ENCODE results near the gene SAC3D1. TPM values are rescaled to one million over a fixed set of nuclear protein-coding genes. Genes with fewer than 3 reads are reported as not detected.
A peak's percentile ranks its signal among the peaks of the same experiment; 100 is the strongest.
"Not testable (repeated sequence)": the region's sequence is repeated elsewhere in the genome, so short reads cannot be mapped to it uniquely, and the experiment has no call there.

SAC3D1 gene
- polyA plus RNA-seq, 3 donors: 4.4 to 14.1 (median 6.7) TPM

DNA sequence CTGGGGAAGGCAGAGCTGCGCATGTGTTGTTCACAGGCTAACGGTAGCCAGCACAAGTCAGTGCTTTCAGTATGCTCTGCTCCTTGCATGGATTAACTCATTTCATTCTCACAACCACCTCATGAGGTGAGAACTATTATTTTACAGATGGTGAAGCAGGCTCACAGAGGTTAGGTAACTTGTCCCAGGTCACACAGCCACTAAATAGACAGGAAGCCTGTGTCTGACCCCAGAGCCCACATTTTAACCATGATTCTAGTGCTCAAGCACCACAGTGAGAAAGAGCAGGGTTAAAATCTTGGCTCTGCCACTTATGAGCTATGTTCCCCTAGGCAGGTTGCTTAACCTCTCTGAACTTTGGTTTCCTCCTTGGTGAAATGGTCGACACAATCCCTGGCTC lies 20.0 kb upstream of the SAC3D1 start:
- Mint-ChIP-seq H3K9me3 (peaks cover 0 to 6% (median 0%) of the 10 kb centered on the region in 7 donors), H3K27me3 (ENCODE audit: low read depth in 3 of 3) (no peaks in the 10 kb centered on the region)

DNA sequence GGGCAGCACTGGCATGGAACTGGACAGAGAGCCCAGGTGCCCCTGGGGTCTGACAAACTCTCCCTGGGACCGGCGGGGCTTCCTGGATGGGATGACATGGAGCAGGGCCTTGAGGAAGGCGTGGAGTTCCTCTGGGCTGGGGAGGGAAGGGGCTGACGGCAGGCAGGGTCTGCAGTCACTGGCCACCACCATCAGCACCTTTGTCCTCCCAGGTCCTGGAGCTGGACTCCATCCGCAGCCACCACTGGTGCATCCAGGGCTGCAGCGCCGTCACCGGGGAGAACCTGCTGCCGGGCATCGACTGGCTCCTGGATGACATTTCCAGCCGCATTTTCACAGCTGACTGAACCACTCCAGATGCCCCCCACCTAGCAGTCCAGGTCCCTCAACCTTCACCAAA lies 19.5 kb upstream of the SAC3D1 start:
- H3K9me3 Mint-ChIP-seq: peaks cover 0 to 6% (median 0%) of the 10 kb centered on the region in 7 donors
- H3K4me1 ChIP-seq (ENCODE audit: control insufficient read depth in 1 of 2, insufficient read depth in 2 of 2, low read length in 2 of 2): peaks cover 5 to 16% of the 10 kb centered on the region in 2 donors
- H3K36me3 ChIP-seq (replicated peaks in 1 of 2; ENCODE audit: control insufficient read depth in 1 of 2, insufficient read depth in 2 of 2, low read length in 2 of 2): peaks cover 22 to 40% of the 10 kb centered on the region in 2 donors
- H2AFZ ChIP-seq (ENCODE audit: insufficient read depth, low read depth, low read length, poor library complexity, severe bottlenecking): no peak overlapping the region
- H3K4me1 Mint-ChIP-seq: peaks cover 24% of the 10 kb centered on the region
- TF ChIP-seq CTCF (IDR thresholded peaks at IDR 0.05): no peak
- no peak overlapping the region for H3K4me3 Mint-ChIP-seq
- H3K27me3 ChIP-seq (ENCODE audit: control insufficient read depth in 2 of 2, insufficient read depth in 2 of 2, low read length in 2 of 2): no peaks in the 10 kb centered on the region
- intact Hi-C loops (cut with micrococcal nuclease): loop anchor here in 1 of 2 donors (10.0 kb wide), 1 partner anchor 553 kb away; the partner anchor contains the start of genes EHBP1L1, FAM89B and ZNRD2
- H3K9me3 ChIP-seq (replicated peaks in 1 of 2; ENCODE audit: control insufficient read depth in 1 of 2, insufficient read depth in 1 of 2, low read length in 2 of 2): no peaks in the 10 kb centered on the region
- no peak overlapping the region for H3K9ac ChIP-seq (ENCODE audit: insufficient read depth, low read length, poor library complexity, severe bottlenecking)
- DNase-seq: no peak
- H3K4me3 ChIP-seq (replicated peaks in 1 of 3; ENCODE audit: low read depth in 2 of 3, low read length in 3 of 3): no peak overlapping the region
- peaks cover 2% of the 10 kb centered on the region for H4K20me1 ChIP-seq (ENCODE audit: insufficient read depth, low read length)
- H3K36me3 Mint-ChIP-seq: peaks cover 31 to 53% of the 10 kb centered on the region in 2 donors
- WGBS (ENCODE audit: insufficient coverage): 95% methylated on average over 8 of the region's 11 CpGs
- H3K27ac Mint-ChIP-seq: peak overlapping the region in 1 of 7 donors; percentile 71
- H3K27ac ChIP-seq (ENCODE audit: low read depth in 1 of 2, low read length in 2 of 2): no peak overlapping the region
- H3K4me2 ChIP-seq (replicated peaks; ENCODE audit: extremely low read depth, low read length, poor library complexity, severe bottlenecking): no peak overlapping the region
- no peaks in the 10 kb centered on the region for H3K27me3 Mint-ChIP-seq (ENCODE audit: low read depth in 3 of 3)
- peaks cover 13% of the 10 kb centered on the region for H3K79me2 ChIP-seq (ENCODE audit: insufficient read depth, low read length)

More for the DNA sequence above, 20.0 kb upstream of the SAC3D1 start:
- DNase-seq: no peak
- no CpG with 5 or more reads among the region's 3 CpGs for WGBS (ENCODE audit: insufficient coverage)
- Histone ChIP-seq H4K20me1 (ENCODE audit: insufficient read depth, low read length) (peaks cover 7% of the 10 kb centered on the region), H3K4me1 (ENCODE audit: control insufficient read depth in 1 of 2, insufficient read depth in 2 of 2, low read length in 2 of 2) (peaks cover 5 to 16% of the 10 kb centered on the region in 2 donors), H3K27ac (ENCODE audit: low read depth in 1 of 2, low read length in 2 of 2) (no peak overlapping the region), H3K9me3 (replicated peaks in 1 of 2; ENCODE audit: control insufficient read depth in 1 of 2, insufficient read depth in 1 of 2, low read length in 2 of 2) (no peaks in the 10 kb centered on the region), H3K4me2 (replicated peaks; ENCODE audit: extremely low read depth, low read length, poor library complexity, severe bottlenecking) (no peak overlapping the region), H3K27me3 (ENCODE audit: control insufficient read depth in 2 of 2, insufficient read depth in 2 of 2, low read length in 2 of 2) (no peaks in the 10 kb centered on the region), H2AFZ (ENCODE audit: insufficient read depth, low read depth, low read length, poor library complexity, severe bottlenecking) (no peak overlapping the region), H3K4me3 (replicated peaks in 1 of 3; ENCODE audit: low read depth in 2 of 3, low read length in 3 of 3) (no peak overlapping the region), H3K36me3 (replicated peaks in 1 of 2; ENCODE audit: control insufficient read depth in 1 of 2, insufficient read depth in 2 of 2, low read length in 2 of 2) (peaks cover 22 to 40% of the 10 kb centered on the region in 2 donors), H3K79me2 (ENCODE audit: insufficient read depth, low read length) (peaks cover 18% of the 10 kb centered on the region), H3K9ac (ENCODE audit: insufficient read depth, low read length, poor library complexity, severe bottlenecking) (no peak overlapping the region)
- Mint-ChIP-seq H3K27ac (peak overlapping the region in 1 of 7 donors; percentile 9), H3K36me3 (peaks cover 34 to 53% of the 10 kb centered on the region in 2 donors), H3K4me3 (no peak overlapping the region), H3K4me1 (peaks cover 28% of the 10 kb centered on the region)
- TF ChIP-seq CTCF (IDR thresholded peaks at IDR 0.05): no peak
- intact Hi-C loops (cut with micrococcal nuclease): loop anchor here in 1 of 2 donors (10.0 kb wide), 1 partner anchor 554 kb away; the partner anchor contains the start of genes EHBP1L1, FAM89B and ZNRD2

DNA sequence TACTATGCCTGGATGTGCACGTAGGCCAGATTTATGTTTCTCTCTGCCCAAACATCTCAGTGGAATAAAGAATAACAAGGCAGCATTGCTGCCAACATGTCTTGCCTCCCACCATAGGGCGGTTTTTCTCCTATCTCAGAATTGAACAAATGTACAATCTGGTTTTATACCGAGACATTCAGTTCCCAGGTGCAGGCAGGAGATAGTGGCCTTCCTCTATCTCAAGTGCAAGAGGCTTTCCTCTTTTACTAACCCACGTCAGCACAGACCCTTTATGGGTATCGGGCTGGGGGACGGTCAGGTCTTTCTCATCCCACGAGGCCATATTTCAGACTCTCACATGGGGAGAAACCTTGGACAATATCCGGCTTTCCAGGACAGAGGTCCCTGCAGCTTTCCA lies 17.5 kb upstream of the SAC3D1 start:
- not testable (repeated sequence) for H3K4me3 Mint-ChIP-seq; H3K79me2 ChIP-seq (ENCODE audit: insufficient read depth, low read length); H4K20me1 ChIP-seq (ENCODE audit: insufficient read depth, low read length); H3K4me3 ChIP-seq (replicated peaks in 1 of 3; ENCODE audit: low read depth in 2 of 3, low read length in 3 of 3); H2AFZ ChIP-seq (ENCODE audit: insufficient read depth, low read depth, low read length, poor library complexity, severe bottlenecking); H3K9ac ChIP-seq (ENCODE audit: insufficient read depth, low read length, poor library complexity, severe bottlenecking); DNase-seq; H3K4me2 ChIP-seq (replicated peaks; ENCODE audit: extremely low read depth, low read length, poor library complexity, severe bottlenecking); H3K27me3 Mint-ChIP-seq (ENCODE audit: low read depth in 3 of 3); H3K9me3 Mint-ChIP-seq; H3K27me3 ChIP-seq (ENCODE audit: control insufficient read depth in 2 of 2, insufficient read depth in 2 of 2, low read length in 2 of 2); H3K27ac ChIP-seq (ENCODE audit: low read depth in 1 of 2, low read length in 2 of 2); H3K9me3 ChIP-seq (replicated peaks in 1 of 2; ENCODE audit: control insufficient read depth in 1 of 2, insufficient read depth in 1 of 2, low read length in 2 of 2)
- H3K36me3 Mint-ChIP-seq: peaks cover 17 to 34% of the 10 kb centered on the region in 2 donors
- peak overlapping the region in 1 of 7 donors; percentile 19 for H3K27ac Mint-ChIP-seq
- peaks cover 34% of the 10 kb centered on the region for H3K4me1 Mint-ChIP-seq
- H3K4me1 ChIP-seq (ENCODE audit: control insufficient read depth in 1 of 2, insufficient read depth in 2 of 2, low read length in 2 of 2): peaks cover 17 to 33% of the 10 kb centered on the region in 2 donors
- intact Hi-C loops (cut with micrococcal nuclease): loop anchor here in 1 of 2 donors (10.0 kb wide), 1 partner anchor 551 kb away; the partner anchor contains the start of genes EHBP1L1, FAM89B and ZNRD2
- peaks cover 18 to 31% of the 10 kb centered on the region in 2 donors for H3K36me3 ChIP-seq (replicated peaks in 1 of 2; ENCODE audit: control insufficient read depth in 1 of 2, insufficient read depth in 2 of 2, low read length in 2 of 2)
- no CpG with 5 or more reads among the region's 8 CpGs for WGBS (ENCODE audit: insufficient coverage)
